CD14-positive monocyte (primary cell): Measurements from ENCODE around the gene RNF34. TPM values are rescaled to one million over a fixed set of nuclear protein-coding genes. Genes with fewer than 3 reads are reported as not detected.

ENCODE experiments used
- DNase-seq, 3 donors: peaks; one replicate each; pipeline ENCODE4 v3.0.0-alpha.2; 2011 to 2022
- H2AFZ ChIP-seq: 2 replicates; pipeline ENCODE4 v1.6.0; 2012; ENCODE audit warnings: mild to moderate bottlenecking, low read depth, low read length, inconsistent platforms; ENCODE audit not compliant: insufficient read depth, poor library complexity, severe bottlenecking
- H3K27ac ChIP-seq, 2 donors: 1 replicate in 1 of 2; 2 replicates in 1 of 2; pipeline ENCODE4 v1.5.1; 2012 to 2013; ENCODE audit warnings: low read length in 2 of 2, control low read depth in 1 of 2, inconsistent platforms in 1 of 2, low read depth in 1 of 2, mild to moderate bottlenecking in 1 of 2
- H3K27me3 ChIP-seq, 2 donors: one replicate each; pipeline versions ENCODE4 v1.6.0 to v1.6.1; 2011 to 2013; ENCODE audit warnings: low read length in 2 of 2; ENCODE audit not compliant: control insufficient read depth in 2 of 2, insufficient read depth in 2 of 2
- H3K36me3 ChIP-seq, 2 donors: replicated peaks in 1 of 2; 1 replicate in 1 of 2; 2 replicates in 1 of 2; pipeline versions ENCODE4 v1.5.1 to v1.6.1; 2012 to 2013; ENCODE audit warnings: low read length in 2 of 2, control low read depth in 1 of 2, inconsistent platforms in 1 of 2, mild to moderate bottlenecking in 1 of 2; ENCODE audit not compliant: insufficient read depth in 2 of 2, control insufficient read depth in 1 of 2
- H3K4me1 ChIP-seq, 2 donors: 1 replicate in 1 of 2; 2 replicates in 1 of 2; pipeline versions ENCODE4 v1.5.1 to v1.6.1; 2012 to 2013; ENCODE audit warnings: low read length in 2 of 2, control low read depth in 1 of 2, inconsistent platforms in 1 of 2, mild to moderate bottlenecking in 1 of 2, moderate library complexity in 1 of 2; ENCODE audit not compliant: insufficient read depth in 2 of 2, control insufficient read depth in 1 of 2
- H3K4me2 ChIP-seq: replicated peaks from 2 replicates; pipeline ENCODE3; 2012; ENCODE audit warnings: low read length, moderate library complexity, mild to moderate bottlenecking; ENCODE audit not compliant: poor library complexity, severe bottlenecking; ENCODE audit errors: extremely low read depth
- H3K4me3 ChIP-seq, 3 experiments: fragments of 200-600 bp in 1 of 3; sonication (generic) in 1 of 3; replicated peaks in 1 of 3; 1 replicate in 2 of 3; 2 replicates in 1 of 3; pipeline ENCODE4 v1.5.1; 2011 to 2013; ENCODE audit warnings: low read length in 3 of 3, mild to moderate bottlenecking in 3 of 3, control low read depth in 2 of 3, low read depth in 2 of 3, inconsistent platforms in 1 of 3, moderate library complexity in 1 of 3
- H3K79me2 ChIP-seq: 2 replicates; pipeline ENCODE4 v1.6.0; 2012; ENCODE audit warnings: mild to moderate bottlenecking, control low read depth, inconsistent platforms, low read length, moderate library complexity; ENCODE audit not compliant: insufficient read depth
- H3K9ac ChIP-seq: 2 replicates; pipeline ENCODE4 v1.6.0; 2017; ENCODE audit warnings: low read length, mild to moderate bottlenecking; ENCODE audit not compliant: insufficient read depth, poor library complexity, severe bottlenecking
- H3K9me3 ChIP-seq, 2 donors: replicated peaks in 1 of 2; 1 replicate in 1 of 2; 2 replicates in 1 of 2; pipeline versions ENCODE4 v1.5.1 to v1.6.1; 2012 to 2013; ENCODE audit warnings: low read length in 2 of 2, control low read depth in 1 of 2; ENCODE audit not compliant: control insufficient read depth in 1 of 2, insufficient read depth in 1 of 2
- H4K20me1 ChIP-seq: 2 replicates; pipeline ENCODE4 v1.6.0; 2012; ENCODE audit warnings: mild to moderate bottlenecking, low read length, control low read depth, moderate library complexity; ENCODE audit not compliant: insufficient read depth
- H3K27ac Mint-ChIP-seq, 7 donors: one replicate each; pipeline ENCODE4 v1.8.0; 2020; ENCODE audit warnings: mild to moderate bottlenecking in 7 of 7, mixed read lengths in 7 of 7, moderate library complexity in 6 of 7, inconsistent platforms in 2 of 7
- H3K27me3 Mint-ChIP-seq, 3 donors: one replicate each; pipeline ENCODE4 v1.8.0; 2021 to 2022; ENCODE audit warnings: low read depth in 3 of 3, mild to moderate bottlenecking in 3 of 3, mixed read lengths in 3 of 3, moderate library complexity in 3 of 3, inconsistent platforms in 1 of 3
- H3K36me3 Mint-ChIP-seq, 2 donors: one replicate each; pipeline ENCODE4 v1.8.0; 2020; ENCODE audit warnings: mixed read lengths in 2 of 2, inconsistent platforms in 1 of 2, mild to moderate bottlenecking in 1 of 2
- H3K4me1 Mint-ChIP-seq: one replicate; pipeline ENCODE4 v1.8.0; 2020; ENCODE audit warnings: mild to moderate bottlenecking, mixed read lengths
- H3K4me3 Mint-ChIP-seq, 2 donors: one replicate each; pipeline ENCODE4 v1.8.0; 2020; ENCODE audit warnings: mild to moderate bottlenecking in 2 of 2, mixed read lengths in 2 of 2, moderate library complexity in 1 of 2
- H3K9me3 Mint-ChIP-seq, 7 donors: one replicate each; pipeline ENCODE4 v1.8.0; 2020 to 2022; ENCODE audit warnings: mixed read lengths in 7 of 7, mild to moderate bottlenecking in 6 of 7, moderate library complexity in 6 of 7, inconsistent platforms in 2 of 7
- CTCF ChIP-seq: fragments of 200-600 bp; IDR thresholded peaks from one replicate; pipeline ENCODE4 v1.8.0; 2022; ENCODE audit warnings: antibody characterized with exemption, mild to moderate bottlenecking
- WGBS: methylation state at CpG from one replicate; pipeline ENCODE4 v1.1.5; 2013; ENCODE audit warnings: missing lambda C conversion rate; ENCODE audit not compliant: insufficient coverage; 5-methylcytosine and 5-hydroxymethylcytosine counted together
- intact Hi-C, 2 donors: fragments of 100-400 bp; cut with micrococcal nuclease; formaldehyde crosslinking; loops; one replicate each; pipeline versions ENCODE4 v1.15.0 to v1.15.1; 2023
- polyA plus RNA-seq, 3 donors: library from polyadenylated mRNA; depleted of rRNA in 1 of 3; unstranded in 2 of 3; stranded (reverse) in 1 of 3; fragments of 300-500 nt in 2 of 3; fragments of >200 nt in 1 of 3; fragmentation: Illumina TruSeq in 2 of 3; gene quantifications; 1 replicate in 2 of 3; 2 replicates in 1 of 3; pipeline ENCODE4 v1.2.3, GENCODE V29; 2012 to 2021

RNF34 gene
- polyA plus RNA-seq, 3 donors: 15.5 to 23.8 (median 19.2) TPM

GRCh38 chr12:121413917-121414316, 14.0 kb downstream of the RNF34 start:
- Histone ChIP-seq H4K20me1 (peaks cover 69% of the 10 kb centered on the region), H3K36me3 (peaks cover 34 to 57% of the 10 kb centered on the region in 2 donors), H3K9me3 (no peaks in the 10 kb centered on the region), H3K9ac (no peak overlapping the region), H3K4me3 (no peak overlapping the region), H3K27me3 (no peaks in the 10 kb centered on the region), H3K4me2 (no peak overlapping the region), H3K79me2 (peaks cover 84% of the 10 kb centered on the region), H3K27ac (peak overlapping the region in 1 of 2 donors; percentile 33), H3K4me1 (no peaks in the 10 kb centered on the region), H2AFZ (no peak overlapping the region)
- Mint-ChIP-seq H3K36me3 (peaks cover 38 to 69% of the 10 kb centered on the region in 2 donors), H3K9me3 (no peaks in the 10 kb centered on the region), H3K4me1 (no peaks in the 10 kb centered on the region), H3K27ac (peak overlapping the region in 2 of 7 donors; percentile 6 to 25), H3K27me3 (no peaks in the 10 kb centered on the region), H3K4me3 (no peak overlapping the region)
- intact Hi-C loops: no loop called here
- WGBS: no CpG with 5 or more reads among the region's 1 CpG
- DNase-seq: no peak
- TF ChIP-seq CTCF: no peak

GRCh38 chr12:121417847-121418246, 17.9 kb downstream of the RNF34 start:
- no peaks in the 10 kb centered on the region for H3K4me1 ChIP-seq
- WGBS: 100% methylated on average over 4 of the region's 6 CpGs
- H3K4me2 ChIP-seq: no peak overlapping the region
- no peak overlapping the region for H3K4me3 Mint-ChIP-seq
- no peak overlapping the region for H3K9ac ChIP-seq
- TF ChIP-seq CTCF: no peak
- no peak overlapping the region for H3K4me3 ChIP-seq
- H3K36me3 ChIP-seq: peaks cover 65 to 88% of the 10 kb centered on the region in 2 donors
- no peaks in the 10 kb centered on the region for H3K9me3 Mint-ChIP-seq
- H3K79me2 ChIP-seq: peaks cover 64% of the 10 kb centered on the region
- intact Hi-C loops: no loop called here
- no peaks in the 10 kb centered on the region for H3K27me3 ChIP-seq
- no peaks in the 10 kb centered on the region for H3K4me1 Mint-ChIP-seq
- H2AFZ ChIP-seq: no peak overlapping the region
- no peak overlapping the region for H3K27ac ChIP-seq
- no peaks in the 10 kb centered on the region for H3K27me3 Mint-ChIP-seq
- peaks cover 50% of the 10 kb centered on the region for H4K20me1 ChIP-seq
- peaks cover 64 to 84% of the 10 kb centered on the region in 2 donors for H3K36me3 Mint-ChIP-seq
- H3K9me3 ChIP-seq: no peaks in the 10 kb centered on the region
- no peak for DNase-seq
- H3K27ac Mint-ChIP-seq: peak overlapping the region in 2 of 7 donors; percentile 18 to 38
